Measurements from ENCODE around the gene AAMP.

DNA sequence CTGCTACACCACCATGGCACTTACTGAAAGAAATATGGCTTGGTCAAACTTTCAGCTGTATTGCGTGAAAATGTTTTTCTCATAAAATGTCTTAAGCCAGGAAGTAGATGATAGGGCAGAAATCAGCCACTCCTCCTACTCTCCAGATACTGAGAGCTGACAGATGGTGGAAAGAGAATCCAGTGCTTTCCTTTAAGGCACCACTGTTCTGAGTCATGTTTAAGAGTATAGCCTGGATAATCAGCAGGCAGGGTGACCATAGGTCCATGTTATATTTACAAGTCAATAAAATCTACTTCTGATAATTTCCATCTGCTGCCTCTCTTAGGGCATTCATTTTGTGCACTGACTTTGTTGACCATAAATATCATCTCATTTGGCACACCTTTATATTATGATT, 31.1 kb downstream of the AAMP start:
- TF ChIP-seq, protein P1, sequence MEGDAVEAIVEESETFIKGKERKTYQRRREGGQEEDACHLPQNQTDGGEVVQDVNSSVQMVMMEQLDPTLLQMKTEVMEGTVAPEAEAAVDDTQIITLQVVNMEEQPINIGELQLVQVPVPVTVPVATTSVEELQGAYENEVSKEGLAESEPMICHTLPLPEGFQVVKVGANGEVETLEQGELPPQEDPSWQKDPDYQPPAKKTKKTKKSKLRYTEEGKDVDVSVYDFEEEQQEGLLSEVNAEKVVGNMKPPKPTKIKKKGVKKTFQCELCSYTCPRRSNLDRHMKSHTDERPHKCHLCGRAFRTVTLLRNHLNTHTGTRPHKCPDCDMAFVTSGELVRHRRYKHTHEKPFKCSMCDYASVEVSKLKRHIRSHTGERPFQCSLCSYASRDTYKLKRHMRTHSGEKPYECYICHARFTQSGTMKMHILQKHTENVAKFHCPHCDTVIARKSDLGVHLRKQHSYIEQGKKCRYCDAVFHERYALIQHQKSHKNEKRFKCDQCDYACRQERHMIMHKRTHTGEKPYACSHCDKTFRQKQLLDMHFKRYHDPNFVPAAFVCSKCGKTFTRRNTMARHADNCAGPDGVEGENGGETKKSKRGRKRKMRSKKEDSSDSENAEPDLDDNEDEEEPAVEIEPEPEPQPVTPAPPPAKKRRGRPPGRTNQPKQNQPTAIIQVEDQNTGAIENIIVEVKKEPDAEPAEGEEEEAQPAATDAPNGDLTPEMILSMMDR (IDR thresholded peaks at IDR 0.05), result no peak
- TF ChIP-seq ZFX (IDR thresholded peaks at IDR 0.05; ENCODE audit: borderline replicate concordance), result no peak

Data from 22Rv1 (cell line).